Astrocyte of the spinal cord (primary cell): Measurements from ENCODE around the gene CTIF.

Experiments
- DNase-seq: peaks from one replicate; pipeline ENCODE4 v3.0.0; 2011; ENCODE audit warnings: low read depth, low spot score
- H3K4me3 ChIP-seq: 2 replicates; pipeline ENCODE4 v1.5.1; 2011; ENCODE audit warnings: low read depth, mild to moderate bottlenecking, low read length, moderate library complexity
- CTCF ChIP-seq: IDR thresholded peaks from 2 replicates; pipeline ENCODE4 v1.5.1; 2012; ENCODE audit warnings: low read depth, mild to moderate bottlenecking, low read length, inconsistent platforms
- in situ Hi-C: cut with HindIII; loops from 2 replicates; pipeline ENCODE4 v1.10.0; 2017; ENCODE audit warnings: low sequenced_read_pairs

CTIF gene

GRCh38 chr18:48838166-48838775, 299.4 kb downstream of the CTIF start:
- no peak for DNase-seq
- no peak overlapping the region for H3K4me3 ChIP-seq

GRCh38 chr18:48838921-48839818, 300.3 kb downstream of the CTIF start:
- TF ChIP-seq CTCF = no peak
- no peak overlapping the region for H3K4me3 ChIP-seq
- peak; percentile 76 for DNase-seq
- in situ Hi-C loops = no loop called here

More at GRCh38 chr18:48838166-48838775, 299.4 kb downstream of the CTIF start:
- in situ Hi-C loops = no loop called here
- TF ChIP-seq CTCF = no peak

GRCh38 chr18:48839819-48840490, 301.1 kb downstream of the CTIF start:
- in situ Hi-C loops = no loop called here
- no peak for DNase-seq
- no peak overlapping the region for H3K4me3 ChIP-seq
- TF ChIP-seq CTCF = no peak

GRCh38 chr18:48840491-48840877, 301.7 kb downstream of the CTIF start:
- no peak for DNase-seq
- in situ Hi-C loops = no loop called here
- TF ChIP-seq CTCF = no peak
- no peak overlapping the region for H3K4me3 ChIP-seq

GRCh38 chr18:48841381-48842258, 302.8 kb downstream of the CTIF start:
- no peak overlapping the region for H3K4me3 ChIP-seq

More at GRCh38 chr18:48841381-48842258, 302.8 kb downstream of the CTIF start:
- in situ Hi-C loops = no loop called here
- no peak for TF ChIP-seq CTCF
- DNase-seq = no peak
